HG03103 (cell line): ENCODE measurements around the gene HHIPL1.
A peak's percentile ranks its signal among the peaks of the same experiment; 100 is the strongest.

Experiments used
- ATAC-seq: cut with Tn5 transposase; IDR thresholded peaks from one replicate; pipeline ENCODE4 v1.9.1; 2021; ENCODE audit warnings: low read depth; ENCODE audit not compliant: unreplicated experiment

Gene HHIPL1

GRCh38 chr14:99706107-99706900 is 61.4 kb downstream of the HHIPL1 start:
- no peak for ATAC-seq

GRCh38 chr14:99707420-99707819 is 62.5 kb downstream of the HHIPL1 start:
- no peak for ATAC-seq

DNA sequence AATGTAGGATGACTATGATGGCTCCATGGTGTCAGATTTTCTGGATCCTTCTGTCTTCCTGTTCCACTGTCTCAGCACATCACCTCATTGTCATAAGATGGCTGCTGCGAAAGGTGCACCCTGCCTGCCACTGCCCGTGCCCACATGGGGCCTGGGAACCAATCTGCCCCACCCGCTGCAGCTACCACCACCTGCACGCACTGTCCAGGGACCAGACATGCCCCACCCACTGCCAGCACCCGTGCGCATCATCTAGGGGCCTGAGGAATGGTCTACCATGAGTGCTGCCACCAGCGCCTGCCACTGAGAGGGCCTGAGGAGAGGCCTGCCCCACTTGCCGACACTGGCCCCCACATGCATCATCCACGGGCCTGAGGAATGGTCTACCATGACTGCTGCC is 63.0 kb downstream of the HHIPL1 start:
- no peak for ATAC-seq

DNA sequence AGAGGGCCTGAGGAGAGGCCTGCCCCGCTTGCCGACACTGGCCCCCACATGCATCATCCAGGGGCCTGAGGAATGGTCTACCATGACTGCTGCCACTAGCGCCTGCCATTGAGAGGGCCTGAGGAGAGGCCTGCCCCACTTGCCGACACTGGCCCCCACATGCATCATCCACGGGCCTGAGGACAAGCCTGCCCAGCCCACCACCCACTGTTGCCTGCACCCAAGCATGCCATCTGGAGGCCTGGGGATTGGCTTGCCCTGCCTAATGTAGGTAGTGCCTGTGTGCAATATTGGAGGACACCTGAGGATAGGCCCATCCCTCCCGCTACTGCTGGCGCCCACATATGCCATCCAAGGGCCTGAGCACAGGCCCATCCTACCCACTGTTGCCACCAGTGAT is 63.5 kb downstream of the HHIPL1 start:
- ATAC-seq = no peak

- ATAC-seq = no peak
Observed at GRCh38 chr14:99713972-99714371, 69.0 kb downstream of the HHIPL1 start.

DNA sequence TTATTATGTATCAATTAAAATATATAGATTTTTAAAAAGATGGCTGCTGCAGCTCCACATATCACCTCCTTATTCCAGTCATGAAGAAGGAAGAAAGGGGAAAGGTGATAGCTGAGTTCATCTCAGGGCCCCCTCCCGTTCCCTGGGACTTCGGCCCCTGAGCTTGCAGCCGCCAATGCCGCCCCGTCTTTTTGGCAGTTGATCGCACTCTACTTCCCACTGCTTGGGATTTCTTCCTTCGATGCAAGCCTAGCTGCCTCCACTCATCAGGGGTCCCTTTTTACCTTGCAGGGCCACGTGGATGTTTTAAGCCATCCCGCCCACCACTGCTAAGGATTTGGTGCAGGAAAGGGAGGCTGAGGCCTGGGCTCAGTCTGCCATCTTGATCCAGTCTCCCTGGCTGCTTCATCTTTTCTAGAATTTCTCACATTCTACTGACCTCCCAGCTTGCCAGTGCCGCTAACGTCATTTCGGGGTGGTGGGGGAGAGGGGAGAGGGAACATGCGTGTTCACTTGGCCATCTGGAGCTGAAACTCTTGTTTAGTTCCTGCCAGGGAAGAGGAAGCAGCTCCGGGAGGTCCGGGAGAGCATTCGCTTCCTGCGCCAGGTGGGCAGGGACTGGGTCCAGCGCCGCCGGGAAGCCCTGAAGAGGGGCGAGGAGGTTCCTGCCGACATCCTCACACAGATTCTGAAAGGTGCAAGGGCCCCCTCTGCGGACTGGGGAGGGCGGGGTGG is 70.5 kb downstream of the HHIPL1 start:
- no peak for ATAC-seq

DNA sequence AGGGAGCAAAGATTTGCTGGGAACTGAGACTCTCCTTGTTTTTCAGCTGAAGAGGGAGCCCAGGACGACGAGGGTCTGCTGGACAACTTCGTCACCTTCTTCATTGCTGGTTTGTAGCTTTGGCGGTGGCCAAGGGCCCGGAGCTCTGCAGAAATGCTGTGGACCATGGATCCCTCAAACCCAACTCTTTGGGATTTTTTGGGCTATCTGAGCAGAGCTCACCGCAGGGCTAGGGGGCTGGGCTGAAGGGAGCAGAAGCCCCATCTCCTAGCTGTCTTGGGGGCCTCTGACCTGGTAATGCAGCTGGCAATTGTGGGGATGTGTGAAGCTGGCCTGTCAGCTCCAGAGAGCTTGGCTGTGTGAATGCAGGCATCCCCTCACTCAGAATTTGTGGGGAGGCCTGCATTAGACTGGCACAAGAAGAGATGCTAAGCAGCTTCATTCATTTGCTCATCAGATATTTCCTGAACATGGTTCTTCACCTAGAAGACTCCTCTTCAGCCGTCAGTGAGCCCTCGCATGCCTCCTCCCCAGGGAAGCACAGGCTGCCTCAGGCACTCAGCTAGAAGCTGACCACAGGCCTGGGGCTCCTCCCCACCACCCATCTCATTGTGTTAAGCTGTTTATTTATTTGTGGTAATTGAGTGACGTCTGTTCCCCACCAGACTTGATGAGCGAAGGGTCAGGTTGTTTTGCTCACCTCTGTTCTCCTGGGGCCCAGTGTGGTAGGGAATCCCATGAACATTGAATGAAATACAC is 71.3 kb downstream of the HHIPL1 start:
- no peak for ATAC-seq

GRCh38 chr14:99716850-99717681 is 72.1 kb downstream of the HHIPL1 start:
- no peak for ATAC-seq

DNA sequence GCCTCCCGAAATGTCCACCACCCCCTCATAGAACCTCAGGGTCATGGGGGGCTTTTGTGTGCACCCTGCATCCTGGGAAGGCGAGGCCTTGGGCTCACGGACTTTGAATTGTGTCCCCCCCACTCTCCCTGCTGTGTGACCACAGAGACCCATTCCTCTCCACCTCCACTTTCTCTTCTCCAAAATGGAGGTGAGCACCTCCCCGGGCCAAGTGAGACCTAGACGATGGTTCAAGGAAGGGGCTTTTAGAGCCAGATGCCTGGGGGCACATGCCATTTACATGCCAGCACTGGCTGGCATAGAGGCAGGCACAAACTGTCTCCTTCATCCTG is 72.7 kb downstream of the HHIPL1 start:
- no peak for ATAC-seq

DNA sequence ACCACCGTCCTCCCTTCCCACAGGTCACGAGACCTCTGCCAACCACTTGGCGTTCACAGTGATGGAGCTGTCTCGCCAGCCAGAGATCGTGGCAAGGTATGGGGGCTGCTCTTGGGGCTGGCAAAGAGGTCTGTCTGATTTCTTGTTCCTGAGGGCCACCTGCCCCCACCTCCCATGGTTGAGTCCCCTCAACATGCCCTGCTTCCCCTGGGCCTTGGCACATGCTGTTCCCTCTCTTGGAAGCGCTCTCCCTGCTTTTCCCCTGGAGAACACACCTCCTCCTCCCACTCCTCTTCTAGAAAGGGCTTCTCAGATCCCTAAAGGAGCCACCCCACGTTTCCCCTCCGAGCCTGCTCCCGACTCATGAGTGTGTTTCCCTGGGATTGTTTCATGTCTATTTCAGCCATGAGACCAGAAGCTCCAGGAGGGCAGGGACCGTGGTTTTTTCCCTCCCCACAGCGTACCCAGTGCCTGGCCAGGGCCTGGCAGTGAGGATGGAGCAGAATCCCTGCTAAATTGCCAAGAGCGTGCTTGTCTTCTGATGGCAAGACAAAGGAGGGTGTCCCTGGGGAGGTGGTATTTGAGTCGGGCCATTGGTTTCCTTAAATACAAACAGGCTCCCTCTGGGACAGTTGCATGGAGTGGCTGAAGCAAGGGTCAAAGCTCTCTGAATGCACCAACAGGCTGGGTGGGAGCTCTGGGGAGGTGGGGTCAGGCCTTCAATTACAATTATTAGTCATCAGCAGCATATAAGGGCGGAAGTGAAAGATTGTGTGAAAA is 73.3 kb downstream of the HHIPL1 start:
- ATAC-seq = peak; percentile 97

DNA sequence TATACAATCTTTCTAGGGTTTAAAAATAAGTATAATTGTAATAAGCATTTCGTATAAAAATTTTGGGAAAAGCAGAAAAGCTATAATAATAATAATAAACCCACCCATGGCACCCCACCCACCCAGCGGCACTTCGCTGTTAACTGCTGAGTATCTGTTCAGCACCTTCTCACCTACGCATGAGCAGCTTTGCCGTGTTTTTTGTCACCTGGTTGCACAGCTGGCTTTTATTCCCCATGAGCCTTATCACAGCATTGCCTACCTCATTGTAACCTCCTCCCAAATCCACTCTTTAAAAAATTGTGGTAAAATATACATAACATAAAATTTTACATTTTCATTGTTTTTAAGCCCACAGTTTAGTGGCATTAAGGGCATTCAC is 73.9 kb downstream of the HHIPL1 start:
- ATAC-seq = peak; percentile 56

DNA sequence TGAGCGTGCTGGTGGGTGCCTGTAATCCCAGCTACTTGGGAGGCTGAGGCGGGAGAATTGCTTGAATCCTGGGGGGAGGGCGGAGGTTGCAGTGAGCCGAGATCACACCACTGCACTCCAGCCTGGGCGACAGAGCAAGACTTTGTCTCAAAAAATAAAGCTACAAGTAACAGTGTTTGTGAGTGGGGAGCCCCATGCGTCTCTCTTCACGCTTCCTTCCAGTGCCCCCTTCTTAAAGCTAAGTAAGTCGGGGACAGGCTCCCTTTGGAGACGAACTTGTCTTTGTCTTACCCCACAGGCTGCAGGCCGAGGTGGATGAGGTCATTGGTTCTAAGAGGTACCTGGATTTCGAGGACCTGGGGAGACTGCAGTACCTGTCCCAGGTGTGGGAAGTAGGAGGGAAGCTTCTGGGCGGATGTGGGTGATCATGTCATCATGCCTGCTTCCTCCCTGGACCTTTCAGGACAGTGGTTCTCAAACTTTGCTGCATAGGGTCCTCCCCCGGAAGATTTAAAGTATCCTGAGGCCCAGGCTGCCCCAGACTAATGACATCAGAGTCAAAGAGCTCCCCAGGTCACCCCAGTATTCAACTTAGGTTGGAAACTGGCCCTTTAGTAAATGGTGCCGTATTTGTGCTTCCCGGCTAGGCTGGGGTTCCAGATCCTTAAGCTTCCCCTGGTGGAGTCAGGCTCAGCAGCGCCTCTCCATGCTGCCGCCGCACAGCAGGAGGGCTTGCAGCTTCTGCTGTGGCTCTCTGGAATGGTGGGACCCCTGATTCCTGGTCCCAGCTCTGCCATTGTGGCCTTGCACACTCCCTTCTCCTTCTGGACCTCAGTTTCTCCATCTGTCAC is 76.2 kb downstream of the HHIPL1 start:
- no peak for ATAC-seq

DNA sequence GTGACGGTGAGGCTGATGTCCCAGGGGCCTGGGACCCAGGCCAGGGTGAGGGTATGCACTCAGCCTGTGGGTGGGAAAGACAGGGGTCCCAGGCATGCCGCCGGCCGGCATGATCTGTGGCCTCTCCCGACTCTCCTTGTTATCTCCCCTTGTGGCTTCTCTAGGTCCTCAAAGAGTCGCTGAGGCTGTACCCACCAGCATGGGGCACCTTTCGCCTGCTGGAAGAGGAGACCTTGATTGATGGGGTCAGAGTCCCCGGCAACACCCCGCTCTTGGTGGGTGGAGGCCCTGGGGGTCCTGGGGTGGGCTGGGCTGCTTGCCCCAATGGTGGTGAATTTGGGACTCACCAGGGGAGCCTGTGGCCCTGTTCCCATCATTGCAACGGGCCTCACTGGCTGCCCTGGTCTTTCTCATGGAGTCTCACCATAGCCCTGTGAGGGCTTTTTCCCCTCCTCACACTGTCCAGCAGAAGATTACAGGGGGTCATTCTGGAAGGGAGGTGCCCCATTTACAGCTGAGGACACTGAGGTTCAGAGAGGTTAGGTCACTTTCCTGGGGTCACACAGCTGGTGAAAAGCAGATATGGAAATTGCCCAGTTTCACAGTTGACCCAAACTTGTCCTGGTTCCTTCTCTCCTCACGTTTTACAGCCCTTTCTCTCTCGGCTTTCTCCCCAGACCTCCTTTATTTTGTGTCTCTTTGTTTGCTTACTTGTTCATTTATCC is 77.0 kb downstream of the HHIPL1 start:
- ATAC-seq = no peak

- no peak for ATAC-seq
Observed at GRCh38 chr14:99722741-99723140, 77.8 kb downstream of the HHIPL1 start.

DNA sequence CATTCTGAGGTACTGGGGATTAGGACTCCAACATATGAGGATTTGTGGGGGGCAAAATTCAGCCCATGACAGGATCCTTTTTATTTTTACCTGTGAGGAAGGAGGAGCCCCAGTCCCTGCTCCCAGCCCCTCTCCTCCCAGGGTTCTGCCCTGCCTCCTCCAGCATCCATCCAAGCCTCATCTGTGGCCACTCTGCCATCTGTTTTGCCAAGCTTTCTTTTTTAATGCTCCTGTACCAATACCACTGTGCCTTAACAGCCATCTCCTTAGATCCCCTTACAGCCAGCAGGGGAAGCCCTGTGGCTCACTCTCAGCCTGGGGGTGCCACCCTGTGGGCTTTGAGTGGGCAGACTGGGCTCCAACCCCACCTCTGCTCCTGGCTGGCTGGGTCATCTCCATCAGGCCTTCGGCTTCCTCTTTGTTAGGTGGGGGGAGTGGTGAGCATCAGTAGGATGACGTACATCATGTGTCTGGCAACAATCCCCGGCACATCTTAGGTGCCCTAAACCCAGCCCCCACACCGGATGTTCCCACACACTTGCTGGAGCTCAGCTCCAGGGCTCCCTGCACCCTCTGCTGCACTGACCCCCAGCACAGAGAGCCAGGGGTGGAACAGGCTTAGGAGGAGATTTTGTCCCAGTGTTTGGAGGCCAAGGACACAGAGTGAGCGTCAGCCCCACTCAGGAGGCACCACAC is 79.4 kb downstream of the HHIPL1 start:
- ATAC-seq = no peak

GRCh38 chr14:99724939-99725773 is 80.2 kb downstream of the HHIPL1 start:
- no peak for ATAC-seq
